Measurements from ENCODE around the gene KCNAB1.

The KCNAB1 gene

DNA sequence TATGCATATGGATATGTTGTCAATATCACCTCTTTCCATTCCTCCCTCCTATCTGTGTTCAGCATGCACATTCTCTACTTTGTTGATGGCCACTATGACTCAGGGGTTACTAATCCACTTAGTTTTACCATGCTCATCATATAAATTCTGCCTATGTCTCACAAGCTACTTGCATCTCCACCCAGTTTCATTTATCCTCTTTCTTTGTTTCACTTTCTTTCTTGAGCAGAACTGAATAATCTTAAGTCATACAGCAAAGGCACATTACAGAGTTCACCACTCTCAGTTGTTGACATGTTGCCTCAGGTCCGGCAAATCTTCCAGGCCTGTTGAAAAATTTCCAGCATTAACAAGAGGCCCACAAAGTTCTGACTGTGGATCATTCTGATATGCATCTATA lies 363.0 kb downstream of the KCNAB1 start:
- no peaks in the 10 kb centered on the region for H3K4me1 ChIP-seq (ENCODE audit: insufficient read depth, low read length)
- H3K4me3 ChIP-seq (ENCODE audit: low read length), result no peak overlapping the region
- no peaks in the 10 kb centered on the region for H3K27me3 ChIP-seq (ENCODE audit: insufficient read depth, low read length)
- no peaks in the 10 kb centered on the region for H3K9me3 ChIP-seq (ENCODE audit: insufficient read depth, low read depth, low read length)
- H3K27ac ChIP-seq (ENCODE audit: low read depth, low read length), result no peak overlapping the region
- 98% methylated on average over 1 of the region's 1 CpG for WGBS
- H3K9ac ChIP-seq (ENCODE audit: low read depth, low read length), result no peak overlapping the region
- no peaks in the 10 kb centered on the region for H3K36me3 ChIP-seq (ENCODE audit: insufficient read depth, low read length)

DNA sequence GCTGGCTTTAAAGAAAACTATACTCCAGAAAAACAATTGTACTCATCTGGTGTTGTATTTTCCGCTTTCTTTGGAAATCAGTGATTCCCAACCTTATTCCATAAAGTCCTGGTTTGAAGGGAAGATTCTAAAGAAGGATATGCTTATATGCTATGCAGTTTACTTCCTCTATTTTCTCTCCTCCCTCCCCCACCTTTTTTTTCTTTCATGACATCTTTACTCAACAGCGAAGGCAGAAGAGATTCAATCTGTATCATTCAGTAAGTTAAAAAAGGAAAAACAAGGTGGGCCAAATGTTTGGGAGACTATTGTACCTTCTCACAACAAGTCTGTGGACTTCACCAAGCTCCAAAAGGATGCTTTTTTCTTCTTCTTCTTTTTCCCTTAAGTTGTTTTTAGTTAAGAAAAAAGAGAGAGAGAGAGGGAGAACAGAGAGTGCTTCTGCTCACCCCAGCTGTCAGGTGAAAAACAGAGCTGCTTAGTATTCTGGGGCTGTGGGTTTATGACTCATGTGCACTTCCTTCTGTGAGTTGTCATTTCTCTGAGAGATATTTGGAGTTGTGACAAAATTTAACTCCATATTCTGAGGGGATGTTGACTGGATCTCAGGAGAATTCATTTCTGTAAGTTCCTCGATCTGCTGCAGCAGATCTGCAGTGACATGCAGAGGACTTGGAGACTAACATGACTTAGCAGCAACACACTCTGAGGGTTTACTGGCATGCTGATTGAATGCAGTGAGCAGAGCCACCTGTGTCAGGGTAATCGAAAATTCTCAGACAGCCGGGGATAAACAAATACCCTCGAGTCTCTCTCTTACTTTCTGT lies 363.8 kb downstream of the KCNAB1 start:
- Histone ChIP-seq H3K9me3 (ENCODE audit: insufficient read depth, low read depth, low read length) (no peaks in the 10 kb centered on the region), H3K4me1 (ENCODE audit: insufficient read depth, low read length) (no peaks in the 10 kb centered on the region), H3K9ac (ENCODE audit: low read depth, low read length) (no peak overlapping the region), H3K4me3 (ENCODE audit: low read length) (no peak overlapping the region), H3K27me3 (ENCODE audit: insufficient read depth, low read length) (no peaks in the 10 kb centered on the region), H3K27ac (ENCODE audit: low read depth, low read length) (no peak overlapping the region), H3K36me3 (ENCODE audit: insufficient read depth, low read length) (no peaks in the 10 kb centered on the region)
- WGBS, result 66% methylated on average over 3 of the region's 6 CpGs

DNA sequence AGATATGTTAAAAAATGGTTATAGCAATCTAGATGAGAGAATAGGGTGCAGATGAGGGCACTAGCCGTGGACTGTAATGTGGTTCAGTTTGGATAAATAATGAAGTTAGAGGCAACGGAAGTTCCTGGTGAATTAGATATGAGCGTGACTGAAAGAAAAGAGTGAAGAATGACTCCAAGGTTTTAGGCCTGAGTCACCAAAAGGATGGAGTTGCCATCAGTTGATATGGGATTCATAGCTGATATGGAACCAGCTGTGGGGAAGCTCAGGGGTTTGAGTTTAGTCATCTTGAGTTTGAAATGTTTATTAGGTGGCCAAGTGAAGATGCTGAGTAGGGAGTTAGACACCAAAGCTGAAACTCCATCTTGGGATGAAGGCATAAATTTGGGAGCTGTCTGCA lies 368.4 kb downstream of the KCNAB1 start:
- Histone ChIP-seq H3K36me3 (ENCODE audit: insufficient read depth, low read length) (no peaks in the 10 kb centered on the region), H3K27me3 (ENCODE audit: insufficient read depth, low read length) (no peaks in the 10 kb centered on the region), H3K9ac (ENCODE audit: low read depth, low read length) (no peak overlapping the region), H3K4me3 (ENCODE audit: low read length) (no peak overlapping the region), H3K27ac (ENCODE audit: low read depth, low read length) (no peak overlapping the region), H3K4me1 (ENCODE audit: insufficient read depth, low read length) (no peaks in the 10 kb centered on the region), H3K9me3 (ENCODE audit: insufficient read depth, low read depth, low read length) (no peaks in the 10 kb centered on the region)
- 94% methylated on average over 3 of the region's 3 CpGs for WGBS

DNA sequence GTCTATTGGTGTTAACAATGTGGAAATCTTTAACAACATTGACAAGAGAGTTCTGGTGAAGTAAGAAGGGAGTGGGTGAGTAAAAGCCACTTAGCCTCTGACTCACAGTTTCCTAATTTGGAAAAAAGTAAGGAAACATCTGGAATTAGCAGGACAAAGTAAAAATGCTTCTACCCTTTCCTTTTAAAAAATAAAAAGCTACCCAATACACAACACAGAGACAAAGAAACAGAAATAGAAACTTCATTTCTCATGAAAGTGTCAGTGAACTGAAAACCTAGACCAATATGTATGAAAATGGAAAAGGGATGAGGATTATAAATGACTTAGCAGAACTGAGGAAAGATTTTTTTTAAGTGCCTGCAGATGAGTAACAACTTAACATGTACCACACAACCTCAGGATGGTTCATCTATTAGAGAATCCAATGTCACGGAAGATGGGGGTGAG lies 369.1 kb downstream of the KCNAB1 start:
- no peaks in the 10 kb centered on the region for H3K4me1 ChIP-seq (ENCODE audit: insufficient read depth, low read length)
- H3K27ac ChIP-seq (ENCODE audit: low read depth, low read length), result no peak overlapping the region
- WGBS, result 100% methylated on average over 1 of the region's 1 CpG
- no peaks in the 10 kb centered on the region for H3K27me3 ChIP-seq (ENCODE audit: insufficient read depth, low read length)
- H3K9ac ChIP-seq (ENCODE audit: low read depth, low read length), result no peak overlapping the region
- H3K9me3 ChIP-seq (ENCODE audit: insufficient read depth, low read depth, low read length), result no peaks in the 10 kb centered on the region
- H3K36me3 ChIP-seq (ENCODE audit: insufficient read depth, low read length), result no peaks in the 10 kb centered on the region
- no peak overlapping the region for H3K4me3 ChIP-seq (ENCODE audit: low read length)

DNA sequence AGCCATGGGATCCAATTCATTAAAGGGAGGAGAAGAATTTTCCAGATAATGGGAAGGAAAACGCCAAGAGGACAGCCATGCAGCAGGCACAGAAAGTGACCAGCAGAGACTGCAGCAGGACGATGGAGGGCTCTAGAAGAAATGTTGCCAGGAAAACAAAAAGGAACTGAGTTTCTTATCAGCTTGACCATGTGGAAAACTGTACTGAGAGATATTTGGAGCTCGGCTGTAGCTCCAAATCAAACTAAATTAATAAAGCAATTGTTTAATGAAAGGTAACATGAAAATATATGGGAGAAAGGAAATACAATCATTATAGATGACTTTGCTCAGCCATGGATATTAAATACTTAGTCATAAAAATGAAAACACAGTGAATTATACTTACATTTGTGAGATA lies 370.8 kb downstream of the KCNAB1 start:
- H3K9me3 ChIP-seq (ENCODE audit: insufficient read depth, low read depth, low read length), result 0 out of 2 replicates have a peak, but pooled peaks cover 2% of the 10 kb centered on the region
- H3K27ac ChIP-seq (ENCODE audit: low read depth, low read length), result no peak overlapping the region
- H3K36me3 ChIP-seq (ENCODE audit: insufficient read depth, low read length), result no peaks in the 10 kb centered on the region
- no peaks in the 10 kb centered on the region for H3K4me1 ChIP-seq (ENCODE audit: insufficient read depth, low read length)
- no peak overlapping the region for H3K9ac ChIP-seq (ENCODE audit: low read depth, low read length)
- no peaks in the 10 kb centered on the region for H3K27me3 ChIP-seq (ENCODE audit: insufficient read depth, low read length)
- no peak overlapping the region for H3K4me3 ChIP-seq (ENCODE audit: low read length)
- WGBS, result 94% methylated on average over 2 of the region's 3 CpGs

DNA sequence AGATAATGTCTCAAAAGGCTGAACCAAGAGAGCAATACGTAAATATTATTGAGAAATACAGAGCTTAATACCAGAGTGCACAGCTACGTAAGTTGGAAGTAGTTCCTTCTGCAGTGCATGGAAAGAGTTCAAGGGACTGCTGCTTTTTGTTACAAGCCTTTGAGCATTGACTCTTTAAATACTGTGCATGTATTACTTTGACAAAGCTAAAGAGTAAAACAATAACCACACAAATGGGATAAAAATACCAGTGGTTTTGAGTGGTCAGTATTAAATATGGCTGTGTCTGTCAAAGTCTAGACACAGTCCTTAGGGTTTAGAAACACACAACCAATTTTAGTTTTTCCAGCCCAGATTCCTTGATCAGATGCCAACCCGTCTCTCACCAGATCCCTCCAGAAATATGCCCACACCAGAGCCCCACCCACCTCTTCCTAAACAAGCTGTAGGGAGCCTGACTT lies 372.5 kb downstream of the KCNAB1 start:
- H3K4me1 ChIP-seq (ENCODE audit: insufficient read depth, low read length), result no peaks in the 10 kb centered on the region
- H3K9me3 ChIP-seq (ENCODE audit: insufficient read depth, low read depth, low read length), result 0 out of 2 replicates have a peak, but pooled peaks cover 2% of the 10 kb centered on the region
- 89% methylated on average over 3 of the region's 3 CpGs for WGBS
- no peak overlapping the region for H3K27ac ChIP-seq (ENCODE audit: low read depth, low read length)
- H3K4me3 ChIP-seq (ENCODE audit: low read length), result no peak overlapping the region
- no peaks in the 10 kb centered on the region for H3K27me3 ChIP-seq (ENCODE audit: insufficient read depth, low read length)
- no peaks in the 10 kb centered on the region for H3K36me3 ChIP-seq (ENCODE audit: insufficient read depth, low read length)
- H3K9ac ChIP-seq (ENCODE audit: low read depth, low read length), result no peak overlapping the region

DNA sequence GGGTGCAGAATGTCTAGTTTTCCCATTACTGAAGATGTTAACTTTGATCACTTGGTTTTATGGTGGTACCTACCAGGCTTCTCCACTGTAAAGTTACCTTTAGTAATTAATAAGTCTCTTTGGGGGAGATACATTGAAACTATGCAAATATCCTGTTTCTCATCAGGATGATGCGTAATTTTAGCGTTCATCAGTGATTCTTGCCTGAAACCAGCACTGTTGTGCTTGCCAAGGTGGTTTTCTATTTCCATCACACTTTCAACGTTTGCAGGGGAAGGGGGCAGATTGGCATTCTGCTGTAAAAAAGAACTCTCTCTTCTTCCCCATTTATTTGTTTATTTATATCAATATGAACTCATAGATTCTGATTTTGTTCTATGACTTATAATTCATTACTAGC lies 373.5 kb downstream of the KCNAB1 start:
- Histone ChIP-seq H3K4me3 (ENCODE audit: low read length) (no peak overlapping the region), H3K4me1 (ENCODE audit: insufficient read depth, low read length) (no peaks in the 10 kb centered on the region), H3K27me3 (ENCODE audit: insufficient read depth, low read length) (no peaks in the 10 kb centered on the region), H3K27ac (ENCODE audit: low read depth, low read length) (no peak overlapping the region), H3K9me3 (ENCODE audit: insufficient read depth, low read depth, low read length) (0 out of 2 replicates have a peak, but pooled peaks cover 2% of the 10 kb centered on the region), H3K36me3 (ENCODE audit: insufficient read depth, low read length) (no peaks in the 10 kb centered on the region), H3K9ac (ENCODE audit: low read depth, low read length) (no peak overlapping the region)
- 93% methylated on average over 2 of the region's 3 CpGs for WGBS

DNA sequence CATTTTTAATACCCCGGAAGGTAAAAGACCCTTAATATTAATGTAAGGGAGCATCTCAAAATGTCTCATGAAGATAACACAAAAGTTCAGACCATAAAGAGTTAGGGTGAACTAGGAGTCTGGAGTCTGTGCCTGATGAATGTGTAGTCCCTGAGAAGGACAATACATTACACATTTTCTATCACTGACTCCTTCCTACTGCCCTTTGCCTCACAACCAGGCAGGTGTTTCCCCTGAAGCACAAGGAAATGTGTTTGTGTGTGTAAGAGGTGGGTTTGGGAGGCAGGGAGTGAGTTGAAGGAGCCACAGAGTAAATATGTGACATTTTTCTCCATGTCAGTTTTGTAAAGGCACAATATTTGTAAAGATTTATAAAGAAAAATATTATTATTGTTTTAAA lies 375.4 kb downstream of the KCNAB1 start:
- WGBS, result no CpG with 5 or more reads among the region's 1 CpG
- Histone ChIP-seq H3K9me3 (ENCODE audit: insufficient read depth, low read depth, low read length) (0 out of 2 replicates have a peak, but pooled peaks cover 2% of the 10 kb centered on the region), H3K27ac (ENCODE audit: low read depth, low read length) (no peak overlapping the region), H3K4me1 (ENCODE audit: insufficient read depth, low read length) (no peaks in the 10 kb centered on the region), H3K36me3 (ENCODE audit: insufficient read depth, low read length) (no peaks in the 10 kb centered on the region), H3K4me3 (ENCODE audit: low read length) (no peak overlapping the region), H3K27me3 (ENCODE audit: insufficient read depth, low read length) (no peaks in the 10 kb centered on the region), H3K9ac (ENCODE audit: low read depth, low read length) (no peak overlapping the region)

DNA sequence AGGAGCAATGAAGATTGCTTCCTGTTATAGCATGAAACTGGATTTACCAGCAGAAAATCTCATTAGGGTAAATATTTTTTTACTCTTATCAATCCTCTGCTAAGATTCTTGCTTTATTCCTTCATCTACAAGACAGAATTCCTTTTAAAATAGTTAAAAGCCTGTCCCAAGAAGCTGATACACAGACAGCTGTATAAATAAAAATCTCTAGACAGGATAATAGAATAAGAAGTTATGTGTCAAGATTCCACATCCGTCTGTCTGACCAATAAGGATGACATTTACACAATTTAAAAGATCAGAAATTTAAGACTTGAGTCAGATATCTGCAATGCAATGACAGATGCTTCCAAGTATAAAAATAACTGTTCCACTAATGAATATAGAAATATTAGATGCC lies 376.9 kb downstream of the KCNAB1 start:
- Histone ChIP-seq H3K9me3 (ENCODE audit: insufficient read depth, low read depth, low read length) (0 out of 2 replicates have a peak, but pooled peaks cover 2% of the 10 kb centered on the region), H3K9ac (ENCODE audit: low read depth, low read length) (no peak overlapping the region), H3K36me3 (ENCODE audit: insufficient read depth, low read length) (no peaks in the 10 kb centered on the region), H3K27me3 (ENCODE audit: insufficient read depth, low read length) (no peaks in the 10 kb centered on the region), H3K4me1 (ENCODE audit: insufficient read depth, low read length) (no peaks in the 10 kb centered on the region), H3K27ac (ENCODE audit: low read depth, low read length) (no peak overlapping the region), H3K4me3 (ENCODE audit: low read length) (no peak overlapping the region)
- WGBS, result no CpG with 5 or more reads among the region's 1 CpG

DNA sequence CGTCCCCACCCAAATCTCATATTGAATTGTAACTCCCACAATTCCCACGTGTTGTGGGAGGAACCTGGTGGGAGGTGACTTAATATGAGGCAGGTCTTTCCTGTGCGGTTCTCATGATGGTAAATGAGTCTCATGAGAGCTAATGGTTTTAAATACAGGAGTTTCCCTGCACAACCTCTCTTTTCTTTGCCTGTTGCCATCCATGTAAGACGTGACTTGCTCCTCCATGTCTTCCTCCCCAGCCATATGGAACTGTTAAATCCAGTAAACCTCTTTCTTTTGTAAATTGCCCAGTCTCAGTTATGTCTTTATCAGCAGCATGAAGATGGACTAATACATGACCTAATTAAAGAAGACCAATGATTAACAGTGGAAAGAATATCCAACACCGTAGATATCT lies 377.9 kb downstream of the KCNAB1 start:
- H3K4me3 ChIP-seq (ENCODE audit: low read length), result no peak overlapping the region
- H3K9ac ChIP-seq (ENCODE audit: low read depth, low read length), result no peak overlapping the region
- 0 out of 2 replicates have a peak, but pooled peaks cover 2% of the 10 kb centered on the region for H3K9me3 ChIP-seq (ENCODE audit: insufficient read depth, low read depth, low read length)
- no peak overlapping the region for H3K27ac ChIP-seq (ENCODE audit: low read depth, low read length)
- H3K27me3 ChIP-seq (ENCODE audit: insufficient read depth, low read length), result no peaks in the 10 kb centered on the region
- H3K4me1 ChIP-seq (ENCODE audit: insufficient read depth, low read length), result no peaks in the 10 kb centered on the region
- 92% methylated on average over 5 of the region's 5 CpGs for WGBS
- no peaks in the 10 kb centered on the region for H3K36me3 ChIP-seq (ENCODE audit: insufficient read depth, low read length)

DNA sequence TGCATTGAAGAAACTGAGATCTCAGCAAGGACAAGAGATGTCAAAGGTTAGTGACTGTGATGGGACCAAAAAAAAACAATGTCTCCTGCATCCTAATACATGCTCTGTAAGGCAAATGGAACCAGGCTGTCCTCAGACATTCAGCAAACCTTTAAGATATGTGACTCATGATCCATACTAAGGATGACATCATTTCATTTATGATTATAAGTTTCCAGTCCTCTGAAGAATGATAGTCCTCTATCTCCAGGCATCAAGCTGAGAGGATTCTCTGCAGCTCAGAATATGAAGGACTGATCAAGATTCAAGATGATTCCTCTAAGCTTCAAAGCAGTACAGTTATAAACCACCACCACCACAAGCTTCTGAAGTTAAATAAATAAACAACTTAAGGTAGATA lies 386.9 kb downstream of the KCNAB1 start:
- no peak overlapping the region for H3K27ac ChIP-seq (ENCODE audit: low read depth, low read length)

More for the DNA sequence above, 386.9 kb downstream of the KCNAB1 start:
- H3K9me3 ChIP-seq (ENCODE audit: insufficient read depth, low read depth, low read length), result no peaks in the 10 kb centered on the region
- no peak overlapping the region for H3K4me3 ChIP-seq (ENCODE audit: low read length)
- H3K36me3 ChIP-seq (ENCODE audit: insufficient read depth, low read length), result no peaks in the 10 kb centered on the region
- no peaks in the 10 kb centered on the region for H3K4me1 ChIP-seq (ENCODE audit: insufficient read depth, low read length)
- H3K27me3 ChIP-seq (ENCODE audit: insufficient read depth, low read length), result no peaks in the 10 kb centered on the region
- no peak overlapping the region for H3K9ac ChIP-seq (ENCODE audit: low read depth, low read length)
